Effector CD4-positive, alpha-beta T cell (primary cell): Measurements from ENCODE around the gene PCSK2.

Source experiments
- DNase-seq: peaks from one replicate; pipeline ENCODE4 v3.0.0-alpha.2; 2020

PCSK2 gene

DNA sequence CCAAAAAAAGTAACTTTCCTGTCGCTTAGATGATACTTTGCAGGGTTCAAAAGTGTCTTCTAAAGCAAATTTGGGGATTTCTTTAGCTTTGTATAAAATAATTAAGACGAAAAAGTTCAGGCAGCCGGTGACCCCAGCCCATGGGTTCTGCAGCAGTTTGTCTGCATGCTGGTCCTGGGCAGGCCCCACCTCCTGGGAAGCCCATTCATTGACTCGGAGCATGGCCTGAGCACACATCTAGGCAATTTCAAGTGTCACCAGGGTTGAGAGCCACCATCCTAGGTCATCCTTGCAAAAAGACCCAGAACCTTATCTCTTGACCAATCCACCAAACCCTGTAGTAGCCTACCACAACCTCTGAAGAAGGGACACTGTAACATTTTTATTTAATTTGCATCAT, 283.7 kb downstream of the PCSK2 start:
- DNase-seq = no peak

- no peak for DNase-seq
These were observed 284.6 kb downstream of the PCSK2 start for GRCh38 chr20:17511401-17511800.

GRCh38 chr20:17513939-17514338, 287.1 kb downstream of the PCSK2 start:
- no peak for DNase-seq

- no peak for DNase-seq
These were observed 288.2 kb downstream of the PCSK2 start for GRCh38 chr20:17515053-17515452.

DNA sequence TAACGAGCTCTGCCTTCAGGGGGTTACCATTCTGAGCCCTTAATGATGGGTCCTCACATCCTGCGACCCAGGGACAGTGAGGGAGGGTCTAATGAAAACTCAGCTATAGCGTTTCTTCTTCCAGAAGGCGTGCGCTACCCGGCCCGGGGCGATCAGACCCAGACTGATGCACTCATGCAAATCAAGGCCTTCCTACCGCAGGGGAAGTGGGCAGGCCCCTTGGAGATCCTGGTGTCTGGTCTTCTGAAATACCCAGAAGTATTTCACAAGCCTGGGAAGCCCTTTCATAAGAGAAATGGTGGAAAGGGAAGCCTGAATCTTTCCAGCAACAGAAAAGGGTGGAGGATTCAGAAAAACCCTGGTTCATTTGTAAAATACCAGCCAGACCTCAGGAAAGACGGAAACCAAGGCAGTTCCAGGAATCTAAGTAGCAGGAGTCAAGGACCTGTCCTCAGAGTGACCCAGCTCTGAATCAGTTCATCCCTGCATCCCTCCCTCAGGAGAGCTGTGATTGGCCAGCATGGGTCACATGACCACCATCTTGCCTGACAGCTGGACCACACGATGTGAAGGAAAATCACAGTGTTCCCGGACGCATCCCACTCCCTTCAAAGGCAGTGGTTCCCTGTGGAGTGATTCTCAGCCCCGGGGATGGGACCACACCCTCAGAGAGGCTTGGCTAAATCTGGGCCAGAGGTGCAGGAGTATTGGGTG, 291.7 kb downstream of the PCSK2 start:
- DNase-seq = no peak

GRCh38 chr20:17519606-17520285, 292.9 kb downstream of the PCSK2 start:
- DNase-seq = no peak

DNA sequence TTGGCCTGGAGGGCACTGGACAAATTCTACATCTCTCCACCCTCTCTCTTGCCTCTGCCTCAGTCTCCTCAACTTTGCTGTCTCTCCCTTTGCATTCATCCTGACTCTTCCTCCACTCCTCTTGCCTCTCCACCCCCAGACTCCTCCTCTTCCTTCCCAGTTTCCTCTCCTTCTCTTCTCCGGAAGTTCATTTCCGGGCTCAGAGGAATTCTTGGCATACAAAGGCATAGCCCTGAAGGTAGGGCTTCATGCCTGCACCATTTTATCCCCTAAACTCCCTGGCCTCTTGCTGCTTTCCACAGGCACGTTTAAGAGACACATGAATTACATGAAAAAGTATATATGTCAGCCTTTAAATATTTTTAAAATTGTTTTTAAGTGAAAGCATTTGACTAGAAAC, 293.7 kb downstream of the PCSK2 start:
- DNase-seq = no peak

DNA sequence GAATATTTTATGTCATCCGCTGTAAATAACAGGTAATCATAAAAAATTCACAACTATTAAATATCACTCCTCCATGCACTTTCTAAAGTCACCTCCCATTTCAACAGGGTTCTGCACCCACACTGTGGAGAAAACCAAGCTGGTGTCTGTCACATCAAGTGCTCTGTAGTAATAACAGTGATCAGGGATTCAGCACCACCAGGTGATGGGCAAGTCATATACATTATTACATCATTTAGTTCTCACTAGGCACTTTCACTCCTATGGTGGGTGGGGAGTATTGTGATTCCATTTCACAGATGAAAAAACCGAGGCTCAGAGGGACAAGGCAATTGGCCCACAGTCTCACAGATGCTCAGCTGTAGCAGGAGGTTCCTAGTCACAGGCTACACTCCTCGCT, 295.7 kb downstream of the PCSK2 start:
- DNase-seq = no peak

- no peak for DNase-seq
These were observed 296.5 kb downstream of the PCSK2 start for GRCh38 chr20:17523326-17523725.

- DNase-seq = no peak
These were observed 297.7 kb downstream of the PCSK2 start for GRCh38 chr20:17524560-17524959.

GRCh38 chr20:17525132-17525531, 298.3 kb downstream of the PCSK2 start:
- no peak for DNase-seq

DNA sequence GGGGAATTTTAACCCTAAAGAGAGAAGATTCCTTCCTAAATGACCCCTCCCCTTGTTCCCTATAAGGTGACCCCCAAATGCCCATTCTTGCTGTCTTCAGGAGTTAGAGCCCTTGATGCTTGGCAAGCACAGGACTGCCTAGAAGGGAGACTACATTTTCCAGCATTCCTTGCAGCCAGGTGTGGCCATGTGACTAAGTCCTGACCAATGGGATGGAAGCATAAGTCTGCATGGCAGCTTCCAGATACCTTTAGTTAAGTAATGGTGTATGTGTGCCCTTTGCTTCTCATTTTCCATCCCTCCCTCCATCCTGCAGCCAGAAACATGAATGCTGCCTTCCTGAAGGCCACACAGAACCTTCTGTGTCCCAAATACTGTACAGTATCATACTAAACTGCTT, 298.8 kb downstream of the PCSK2 start:
- DNase-seq = no peak

DNA sequence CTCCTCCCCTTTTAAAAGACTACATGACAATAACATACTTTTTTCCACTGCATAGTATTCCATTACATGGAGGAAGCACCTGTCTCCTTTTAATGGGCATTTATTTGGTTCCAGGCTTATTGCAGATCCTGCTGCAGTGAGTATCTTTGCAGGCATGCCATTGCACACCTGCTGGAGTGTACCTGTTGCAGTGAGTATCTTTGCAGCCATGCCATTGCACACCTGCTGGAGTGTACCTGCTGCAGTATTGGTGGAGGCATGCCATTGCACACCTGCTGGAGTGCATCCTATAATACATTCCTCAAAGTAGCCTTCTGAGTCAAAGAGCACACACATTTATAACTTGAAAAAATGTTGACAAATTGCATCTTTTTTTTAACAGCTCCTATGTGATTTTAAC, 302.7 kb downstream of the PCSK2 start:
- no peak for DNase-seq

DNA sequence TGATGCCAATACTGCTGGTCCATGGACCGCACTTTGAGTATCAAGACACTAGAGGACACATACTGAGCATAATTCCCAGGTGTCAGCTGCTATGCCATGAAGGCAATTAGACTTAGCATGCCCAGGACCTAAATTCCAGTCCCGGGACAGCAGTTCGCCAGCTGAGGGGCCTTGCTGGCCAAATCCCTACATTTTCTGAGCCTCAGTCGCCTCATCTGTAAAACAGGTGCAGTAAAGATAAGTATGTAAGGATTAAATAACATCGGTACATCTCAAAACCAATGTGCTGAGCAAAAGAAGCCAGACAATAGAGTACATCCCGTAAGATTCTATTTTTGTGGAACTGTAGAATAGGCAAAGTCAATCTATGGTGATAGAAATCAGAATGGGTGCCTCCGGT, 303.3 kb downstream of the PCSK2 start:
- no peak for DNase-seq

- peak; percentile 4 for DNase-seq
These were observed 304.1 kb downstream of the PCSK2 start, which contains the start of gene BFSP1 for GRCh38 chr20:17530716-17531664. BFSP1 (minus strand) TSS chr20:17531379; CDS start chr20:17531329, 50 bp downstream.

- no peak for DNase-seq
These were observed 304.8 kb downstream of the PCSK2 start for GRCh38 chr20:17531665-17532025.

DNA sequence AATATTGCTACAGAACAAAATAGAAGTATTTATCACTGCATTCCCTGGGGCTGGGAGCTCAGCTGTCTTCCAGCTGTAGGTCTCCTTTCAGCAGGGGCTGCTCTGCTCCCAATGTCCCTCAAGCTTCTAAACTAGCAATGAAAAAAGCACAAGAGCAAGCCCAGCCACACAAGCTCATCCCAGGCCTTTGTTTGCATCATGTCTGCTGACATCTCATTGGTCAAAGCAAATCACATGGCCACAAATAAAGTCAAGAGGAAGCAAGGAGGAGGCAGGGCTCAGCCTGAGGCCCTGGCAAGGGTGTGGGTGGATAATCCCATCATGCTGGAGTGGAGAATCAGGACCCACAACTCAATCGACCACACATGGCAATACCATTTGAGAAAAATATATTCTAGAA, 306.6 kb downstream of the PCSK2 start:
- no peak for DNase-seq

DNA sequence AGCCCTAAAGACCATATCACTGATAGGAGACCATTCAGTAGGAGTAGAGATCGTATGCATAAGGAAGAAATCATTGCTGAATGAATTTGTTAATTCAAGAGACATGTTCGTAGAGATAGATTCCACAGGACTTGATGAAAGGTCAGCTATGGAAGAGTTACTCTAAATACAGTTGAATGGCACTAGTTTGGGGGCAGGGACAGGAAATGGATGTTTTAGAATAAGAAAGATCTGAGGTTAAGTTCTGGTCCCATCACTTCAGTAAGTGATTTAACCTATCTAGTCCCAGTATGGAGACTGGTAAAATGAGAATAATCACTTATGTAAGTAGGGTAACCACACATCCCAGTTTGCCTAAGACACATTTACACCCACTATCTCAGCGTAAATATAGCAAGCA, 307.2 kb downstream of the PCSK2 start:
- DNase-seq = no peak
